Fibroblast of pulmonary artery (primary cell): ENCODE measurements around the gene PLCG2.

Experiments
- DNase-seq: peaks from one replicate; pipeline ENCODE4 v3.0.0-alpha.2; 2010; ENCODE audit warnings: low read depth
- H3K4me3 ChIP-seq: replicated peaks from 2 replicates; pipeline ENCODE4 v1.5.1; 2011; ENCODE audit warnings: low read depth, mild to moderate bottlenecking, control low read depth, low read length, moderate library complexity
- TF ChIP-seq, protein P1 (sequence below): IDR thresholded peaks from 2 replicates; pipeline ENCODE4 v1.5.1; 2011; ENCODE audit warnings: mild to moderate bottlenecking, control low read depth, low read length, inconsistent platforms; ENCODE audit errors: missing control alignments

PLCG2 gene

DNA sequence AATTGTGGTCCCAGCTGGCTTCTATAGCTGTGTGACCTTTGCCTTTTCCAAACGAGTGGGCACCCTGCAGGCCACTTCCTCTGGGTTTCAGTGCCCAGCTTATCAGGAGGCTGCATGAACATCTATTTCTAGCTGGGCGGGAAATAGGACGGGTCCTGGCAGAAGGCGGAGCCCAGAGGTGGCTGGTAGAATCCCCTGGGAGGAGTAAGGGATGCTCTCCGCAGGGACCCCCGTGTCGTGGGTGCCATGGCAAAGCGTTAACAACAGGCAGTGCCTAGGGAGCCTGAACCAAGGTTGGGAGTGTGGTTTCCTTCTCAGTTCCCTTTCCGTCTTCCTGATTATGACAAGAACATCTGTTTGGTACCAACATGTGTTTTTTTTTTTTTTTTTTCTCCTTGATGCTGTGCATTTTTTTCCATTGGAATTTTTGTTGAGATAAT lies 58.2 kb downstream of the PLCG2 start:
- TF ChIP-seq, protein P1, sequence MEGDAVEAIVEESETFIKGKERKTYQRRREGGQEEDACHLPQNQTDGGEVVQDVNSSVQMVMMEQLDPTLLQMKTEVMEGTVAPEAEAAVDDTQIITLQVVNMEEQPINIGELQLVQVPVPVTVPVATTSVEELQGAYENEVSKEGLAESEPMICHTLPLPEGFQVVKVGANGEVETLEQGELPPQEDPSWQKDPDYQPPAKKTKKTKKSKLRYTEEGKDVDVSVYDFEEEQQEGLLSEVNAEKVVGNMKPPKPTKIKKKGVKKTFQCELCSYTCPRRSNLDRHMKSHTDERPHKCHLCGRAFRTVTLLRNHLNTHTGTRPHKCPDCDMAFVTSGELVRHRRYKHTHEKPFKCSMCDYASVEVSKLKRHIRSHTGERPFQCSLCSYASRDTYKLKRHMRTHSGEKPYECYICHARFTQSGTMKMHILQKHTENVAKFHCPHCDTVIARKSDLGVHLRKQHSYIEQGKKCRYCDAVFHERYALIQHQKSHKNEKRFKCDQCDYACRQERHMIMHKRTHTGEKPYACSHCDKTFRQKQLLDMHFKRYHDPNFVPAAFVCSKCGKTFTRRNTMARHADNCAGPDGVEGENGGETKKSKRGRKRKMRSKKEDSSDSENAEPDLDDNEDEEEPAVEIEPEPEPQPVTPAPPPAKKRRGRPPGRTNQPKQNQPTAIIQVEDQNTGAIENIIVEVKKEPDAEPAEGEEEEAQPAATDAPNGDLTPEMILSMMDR, result no peak

DNA sequence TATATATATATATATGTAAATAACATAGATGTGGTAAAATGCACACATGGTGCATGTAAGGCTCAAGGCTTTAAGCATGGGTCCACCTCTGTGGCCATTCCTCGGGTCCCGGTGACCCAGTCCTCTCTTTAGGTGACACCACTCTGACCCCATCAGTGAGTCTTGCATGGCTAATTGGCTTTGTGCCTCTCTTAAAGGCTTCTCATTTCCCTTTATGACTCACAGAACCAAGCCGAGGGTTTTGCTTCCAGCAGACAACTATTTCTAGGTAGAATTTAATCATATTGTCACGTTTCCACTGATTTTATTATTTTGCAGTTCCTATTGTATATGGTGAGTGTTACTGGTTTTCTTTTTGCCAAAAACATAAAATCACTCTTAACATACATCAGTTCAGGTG lies 59.7 kb downstream of the PLCG2 start:
- no peak for DNase-seq
- TF ChIP-seq, protein P1, result no peak
- no peak overlapping the region for H3K4me3 ChIP-seq

More for the DNA sequence above, 58.2 kb downstream of the PLCG2 start:
- DNase-seq, result no peak
- no peak overlapping the region for H3K4me3 ChIP-seq

DNA sequence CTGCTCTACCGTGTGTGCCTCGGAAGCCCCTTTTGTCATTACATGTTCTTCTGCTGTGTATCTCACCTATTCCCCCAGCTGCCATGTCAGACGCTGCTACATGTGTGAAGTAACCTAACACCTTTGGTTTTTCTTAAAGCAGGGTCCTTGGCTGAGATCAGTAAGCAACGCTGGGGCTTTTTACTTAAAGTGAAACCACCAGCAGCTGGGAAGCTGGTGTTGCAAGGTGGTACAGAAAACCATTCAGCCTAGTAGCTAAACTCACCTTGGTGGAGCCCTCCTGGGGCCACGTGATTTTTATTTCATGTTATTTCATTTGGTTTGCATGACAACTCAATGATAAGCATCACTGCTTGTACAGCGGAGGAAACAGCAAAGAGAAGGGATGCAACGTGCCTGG lies 62.6 kb downstream of the PLCG2 start:
- TF ChIP-seq, protein P1, result no peak
- no peak for DNase-seq
- no peak overlapping the region for H3K4me3 ChIP-seq

DNA sequence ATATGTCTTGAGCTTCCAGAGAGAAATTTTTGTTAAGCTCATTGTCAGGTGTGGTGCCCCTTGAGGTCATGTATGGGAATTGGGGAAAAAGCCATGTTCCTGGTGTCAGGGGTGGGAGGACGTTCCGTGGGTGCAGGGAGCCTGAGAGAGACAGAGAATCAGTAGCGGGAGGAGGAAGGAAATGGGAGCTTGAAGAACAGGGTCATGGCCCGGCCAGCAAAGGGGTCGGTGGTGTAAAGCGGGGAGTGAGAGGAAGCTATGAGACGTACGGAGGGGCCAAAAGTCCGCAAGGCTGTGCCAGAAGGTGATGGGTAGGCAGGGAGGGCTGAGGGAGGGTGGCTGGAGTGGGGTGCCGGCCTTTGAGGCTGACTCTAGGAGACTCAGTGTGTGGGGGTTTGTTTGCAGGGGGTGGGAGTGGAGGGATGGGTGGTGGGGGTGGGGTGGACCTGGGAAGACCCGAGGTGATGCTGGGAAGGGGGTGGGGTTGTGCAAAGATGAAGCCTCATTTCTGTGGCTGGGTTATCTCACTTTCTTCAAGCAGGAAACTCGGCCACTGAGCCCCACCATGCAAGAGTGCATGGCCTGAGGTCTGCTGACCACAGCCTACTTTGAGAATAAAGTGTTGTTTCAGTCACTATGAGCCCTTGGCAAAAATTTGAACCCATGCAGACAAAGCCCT lies 63.6 kb downstream of the PLCG2 start:
- H3K4me3 ChIP-seq, result no peak overlapping the region
- DNase-seq, result no peak
- TF ChIP-seq, protein P1, result no peak

DNA sequence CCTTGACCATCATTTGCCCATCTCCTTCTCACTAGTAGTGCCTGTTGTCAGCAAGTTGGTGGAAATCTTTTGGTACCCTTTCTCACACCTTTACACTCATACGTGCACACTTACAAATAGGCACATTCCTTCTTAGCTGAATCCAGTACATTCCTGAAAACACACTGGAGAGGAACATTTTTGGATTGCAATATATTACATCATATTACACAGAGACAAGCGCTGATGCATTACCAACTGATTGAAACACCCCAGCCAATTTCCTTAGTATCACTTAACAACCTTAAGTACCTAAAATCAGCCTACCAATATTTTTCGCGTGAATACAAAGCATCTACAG lies 64.1 kb downstream of the PLCG2 start:
- peak; percentile 6 for DNase-seq
- TF ChIP-seq, protein P1, result no peak
- H3K4me3 ChIP-seq, result no peak overlapping the region

DNA sequence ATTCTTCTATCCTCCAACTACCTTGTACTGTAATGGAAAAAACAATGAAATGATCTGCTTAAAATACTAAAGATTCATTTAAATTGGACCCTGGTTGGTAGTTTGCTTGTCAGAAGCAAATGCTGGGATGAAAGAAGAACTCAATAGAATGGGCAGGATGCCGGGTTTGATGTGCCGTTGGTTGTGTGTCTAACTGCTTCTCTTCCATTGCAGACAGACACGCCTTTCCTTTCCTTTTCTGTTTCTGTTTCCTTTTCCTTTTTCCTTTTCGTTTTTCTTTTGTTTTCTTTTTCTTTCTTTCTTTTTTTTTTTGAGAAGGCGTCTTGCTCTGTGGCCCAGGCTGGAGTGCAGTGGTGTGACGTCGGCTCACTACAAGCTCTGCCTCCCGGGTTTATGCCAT lies 64.6 kb downstream of the PLCG2 start:
- DNase-seq, result no peak
- TF ChIP-seq, protein P1, result no peak
- H3K4me3 ChIP-seq, result no peak overlapping the region

DNA sequence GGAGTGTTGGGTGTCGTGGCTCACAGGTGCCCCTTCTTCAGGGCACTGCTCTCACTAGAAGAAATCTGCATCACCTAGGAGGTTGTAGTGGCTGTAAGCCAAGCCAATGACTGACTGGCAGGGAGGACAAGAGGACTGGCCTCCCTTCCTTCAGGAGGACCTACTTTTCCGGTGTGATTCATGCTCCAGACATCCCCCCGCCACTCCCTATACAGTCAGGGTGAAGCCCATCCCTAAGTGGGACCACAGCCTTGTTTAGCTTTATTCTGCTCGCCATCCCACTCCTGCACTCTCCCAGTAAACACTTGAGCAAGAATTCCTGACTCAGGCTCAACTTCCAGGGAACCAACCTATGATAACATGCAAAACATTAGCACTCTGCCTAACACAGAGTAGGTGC lies 67.0 kb downstream of the PLCG2 start:
- no peak for DNase-seq
- TF ChIP-seq, protein P1, result no peak
- no peak overlapping the region for H3K4me3 ChIP-seq
